Peyer's patch (tissue), 4 donors: ENCODE measurements around the gene TBL1XR1. TPM values are rescaled to one million over a fixed set of nuclear protein-coding genes. Genes with fewer than 3 reads are reported as not detected.

Experiments used
- DNase-seq, 3 donors: peaks; one replicate each; pipeline ENCODE4 v3.0.0-alpha.2; 2017 to 2019
- H3K27ac ChIP-seq, 4 donors: fragments of 200-600 bp; sonication (generic); one replicate each; pipeline ENCODE4 v1.5.1; 2016 to 2019
- H3K27me3 ChIP-seq, 2 donors: fragments of 200-600 bp; sonication (generic); one replicate each; pipeline ENCODE4 v1.5.1; 2019
- H3K36me3 ChIP-seq, 3 donors: fragments of 200-600 bp; sonication (generic); one replicate each; pipeline ENCODE4 v1.5.1; 2016 to 2019
- H3K4me1 ChIP-seq, 4 donors: fragments of 200-600 bp; sonication (generic); one replicate each; pipeline ENCODE4 v1.5.1; 2016 to 2019
- H3K4me3 ChIP-seq, 4 donors: fragments of 200-600 bp; sonication (generic); 1 replicate in 3 of 4; 2 replicates in 1 of 4; pipeline ENCODE4 v1.5.1; 2016 to 2019; ENCODE audit warnings: mild to moderate bottlenecking in 1 of 4
- H3K9me3 ChIP-seq, 4 donors: fragments of 200-600 bp; sonication (generic); one replicate each; pipeline ENCODE4 v1.5.1; 2016 to 2019; ENCODE audit warnings: mild to moderate bottlenecking in 1 of 4
- POLR2A ChIP-seq, 2 donors: fragments of 450-650 bp; IDR thresholded peaks; one replicate each; pipeline ENCODE4 v1.5.1; 2017; ENCODE audit warnings: antibody characterized with exemption in 2 of 2, mild to moderate bottlenecking in 2 of 2, moderate library complexity in 2 of 2
- total RNA-seq, 4 donors: library from RNA; depleted of rRNA; stranded (reverse); fragments of >200 nt; gene quantifications; one replicate each; pipeline ENCODE4 v1.1.0, GENCODE V29; 2016
- TF ChIP-seq, protein P1 (sequence below), 6 experiments: fragments of 450-650 bp in 4 of 6; fragments of 200-600 bp in 2 of 6; sonication (generic) in 1 of 6; IDR thresholded peaks; one replicate each; pipeline ENCODE4 v1.5.1; 2017 to 2019; ENCODE audit warnings: antibody characterized with exemption in 6 of 6, mild to moderate bottlenecking in 3 of 6, moderate library complexity in 1 of 6

The TBL1XR1 gene
- total RNA-seq, 4 donors from 2014 or later = 40.7 to 81.7 (median 69.4) TPM

DNA sequence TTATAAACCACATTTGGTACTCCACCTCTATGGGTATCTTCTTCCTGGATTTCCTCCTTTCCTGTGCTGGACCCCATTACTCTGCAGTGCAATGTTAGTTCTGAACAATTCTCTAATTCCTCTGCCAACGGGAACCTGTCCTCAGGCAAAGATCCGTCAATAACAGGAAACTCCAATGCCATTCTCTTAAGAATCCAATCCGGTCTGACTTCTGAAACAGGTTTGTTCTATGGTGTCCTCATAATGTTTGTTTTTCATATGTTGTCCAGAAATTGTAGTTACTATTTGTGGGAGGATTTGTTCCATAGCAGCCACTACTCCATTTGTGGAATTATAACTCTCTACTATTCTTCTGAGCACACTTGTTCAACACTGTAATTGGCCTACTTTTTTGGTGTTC, 112.7 kb downstream of the TBL1XR1 start:
- H3K4me3 ChIP-seq = no peak overlapping the region
- H3K4me1 ChIP-seq = peaks cover 0 to 13% (median 0%) of the 10 kb centered on the region in 4 donors
- H3K27me3 ChIP-seq = no peaks in the 10 kb centered on the region
- no peaks in the 10 kb centered on the region for H3K9me3 ChIP-seq
- DNase-seq = no peak
- no peaks in the 10 kb centered on the region for H3K36me3 ChIP-seq
- H3K27ac ChIP-seq = no peak overlapping the region
- TF ChIP-seq, protein P1, sequence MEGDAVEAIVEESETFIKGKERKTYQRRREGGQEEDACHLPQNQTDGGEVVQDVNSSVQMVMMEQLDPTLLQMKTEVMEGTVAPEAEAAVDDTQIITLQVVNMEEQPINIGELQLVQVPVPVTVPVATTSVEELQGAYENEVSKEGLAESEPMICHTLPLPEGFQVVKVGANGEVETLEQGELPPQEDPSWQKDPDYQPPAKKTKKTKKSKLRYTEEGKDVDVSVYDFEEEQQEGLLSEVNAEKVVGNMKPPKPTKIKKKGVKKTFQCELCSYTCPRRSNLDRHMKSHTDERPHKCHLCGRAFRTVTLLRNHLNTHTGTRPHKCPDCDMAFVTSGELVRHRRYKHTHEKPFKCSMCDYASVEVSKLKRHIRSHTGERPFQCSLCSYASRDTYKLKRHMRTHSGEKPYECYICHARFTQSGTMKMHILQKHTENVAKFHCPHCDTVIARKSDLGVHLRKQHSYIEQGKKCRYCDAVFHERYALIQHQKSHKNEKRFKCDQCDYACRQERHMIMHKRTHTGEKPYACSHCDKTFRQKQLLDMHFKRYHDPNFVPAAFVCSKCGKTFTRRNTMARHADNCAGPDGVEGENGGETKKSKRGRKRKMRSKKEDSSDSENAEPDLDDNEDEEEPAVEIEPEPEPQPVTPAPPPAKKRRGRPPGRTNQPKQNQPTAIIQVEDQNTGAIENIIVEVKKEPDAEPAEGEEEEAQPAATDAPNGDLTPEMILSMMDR (IDR thresholded peaks at IDR 0.05) = no peak
- no peak for TF ChIP-seq POLR2A (IDR thresholded peaks at IDR 0.05)

DNA sequence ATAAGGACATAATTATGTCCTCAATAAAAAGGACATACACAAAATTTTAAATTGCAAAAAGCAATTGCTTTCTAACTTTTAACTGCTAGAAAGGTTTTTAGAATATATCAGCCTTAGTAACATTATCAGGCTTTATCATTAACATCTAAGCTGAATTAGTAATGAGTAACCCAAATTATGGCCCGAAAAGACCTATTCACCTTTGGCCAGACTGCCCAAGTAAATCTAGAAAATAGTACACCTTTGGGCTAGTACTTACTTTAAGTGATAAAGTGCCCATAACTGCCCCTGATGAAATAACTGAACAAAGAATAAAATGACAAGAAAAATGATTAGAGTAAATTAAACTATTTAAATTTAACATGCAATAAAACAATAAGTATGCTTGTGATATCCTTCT, 117.2 kb downstream of the TBL1XR1 start:
- no peak for TF ChIP-seq POLR2A (IDR thresholded peaks at IDR 0.05)
- TF ChIP-seq, protein P1 (IDR thresholded peaks at IDR 0.05) = no peak
- Histone ChIP-seq H3K27ac (no peak overlapping the region), H3K9me3 (no peaks in the 10 kb centered on the region), H3K27me3 (no peaks in the 10 kb centered on the region), H3K4me1 (peaks cover 0 to 9% (median 0%) of the 10 kb centered on the region in 4 donors), H3K36me3 (peaks cover 0 to 3% (median 0%) of the 10 kb centered on the region in 3 donors), H3K4me3 (no peak overlapping the region)
- no peak for DNase-seq

DNA sequence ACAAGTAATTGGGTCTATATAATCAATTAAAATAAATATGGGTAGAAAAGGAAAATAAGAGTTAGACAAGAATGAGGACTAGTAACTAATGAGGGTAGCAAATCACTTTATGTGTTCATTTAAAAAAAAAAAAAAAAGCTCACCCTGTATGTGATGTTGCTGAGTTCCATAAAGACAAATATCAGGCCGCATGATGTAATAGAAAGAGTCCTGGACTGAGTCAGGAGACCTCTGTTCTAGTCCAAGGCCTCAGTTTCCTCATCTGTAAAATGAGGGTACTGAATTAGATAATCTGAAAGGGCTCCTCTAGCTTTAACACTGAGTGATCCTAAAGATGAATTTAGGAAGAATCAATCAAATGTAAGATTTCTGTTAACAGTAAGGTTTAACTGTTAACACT, 117.6 kb downstream of the TBL1XR1 start:
- peaks cover 0 to 9% (median 0%) of the 10 kb centered on the region in 4 donors for H3K4me1 ChIP-seq
- no peak overlapping the region for H3K27ac ChIP-seq
- TF ChIP-seq, protein P1 (IDR thresholded peaks at IDR 0.05) = no peak
- TF ChIP-seq POLR2A (IDR thresholded peaks at IDR 0.05) = no peak
- no peak overlapping the region for H3K4me3 ChIP-seq
- H3K27me3 ChIP-seq = no peaks in the 10 kb centered on the region
- peaks cover 0 to 3% (median 0%) of the 10 kb centered on the region in 3 donors for H3K36me3 ChIP-seq
- DNase-seq = no peak
- no peaks in the 10 kb centered on the region for H3K9me3 ChIP-seq

DNA sequence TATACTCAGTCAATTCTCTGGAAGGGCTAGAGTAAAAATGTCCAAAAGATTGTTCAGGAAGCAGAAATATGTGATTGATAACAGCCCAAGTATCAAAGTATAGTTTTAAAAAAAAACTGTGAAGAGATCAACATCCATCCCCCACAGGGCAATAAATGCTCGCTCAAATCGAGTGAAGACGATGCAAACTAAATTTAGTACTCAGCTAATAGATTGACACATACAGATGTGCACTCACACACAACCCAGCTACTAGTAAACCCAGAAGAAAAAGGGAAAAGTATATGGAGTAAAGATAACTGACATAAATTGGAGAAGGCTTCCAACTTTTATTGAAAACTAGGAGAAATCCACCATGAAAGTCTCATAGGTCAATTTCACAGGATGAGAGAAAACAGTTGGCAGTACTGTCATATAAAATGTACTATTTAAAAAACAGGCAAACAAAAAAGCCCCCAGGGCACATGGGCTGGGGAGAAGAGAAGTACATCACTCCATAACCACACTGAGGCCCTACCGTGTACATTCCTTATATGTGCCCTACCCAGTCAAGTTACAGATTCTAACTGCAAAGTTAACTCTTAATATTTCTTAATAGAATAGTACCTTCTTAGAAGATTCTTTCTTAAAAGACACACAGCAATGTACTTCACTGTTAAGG, 125.7 kb downstream of the TBL1XR1 start:
- no peaks in the 10 kb centered on the region for H3K9me3 ChIP-seq
- TF ChIP-seq, protein P1 (IDR thresholded peaks at IDR 0.05) = no peak
- no peak for TF ChIP-seq POLR2A (IDR thresholded peaks at IDR 0.05)
- no peaks in the 10 kb centered on the region for H3K27me3 ChIP-seq
- no peaks in the 10 kb centered on the region for H3K4me1 ChIP-seq
- H3K4me3 ChIP-seq = no peak overlapping the region
- H3K36me3 ChIP-seq = no peaks in the 10 kb centered on the region
- no peak for DNase-seq
- no peak overlapping the region for H3K27ac ChIP-seq

DNA sequence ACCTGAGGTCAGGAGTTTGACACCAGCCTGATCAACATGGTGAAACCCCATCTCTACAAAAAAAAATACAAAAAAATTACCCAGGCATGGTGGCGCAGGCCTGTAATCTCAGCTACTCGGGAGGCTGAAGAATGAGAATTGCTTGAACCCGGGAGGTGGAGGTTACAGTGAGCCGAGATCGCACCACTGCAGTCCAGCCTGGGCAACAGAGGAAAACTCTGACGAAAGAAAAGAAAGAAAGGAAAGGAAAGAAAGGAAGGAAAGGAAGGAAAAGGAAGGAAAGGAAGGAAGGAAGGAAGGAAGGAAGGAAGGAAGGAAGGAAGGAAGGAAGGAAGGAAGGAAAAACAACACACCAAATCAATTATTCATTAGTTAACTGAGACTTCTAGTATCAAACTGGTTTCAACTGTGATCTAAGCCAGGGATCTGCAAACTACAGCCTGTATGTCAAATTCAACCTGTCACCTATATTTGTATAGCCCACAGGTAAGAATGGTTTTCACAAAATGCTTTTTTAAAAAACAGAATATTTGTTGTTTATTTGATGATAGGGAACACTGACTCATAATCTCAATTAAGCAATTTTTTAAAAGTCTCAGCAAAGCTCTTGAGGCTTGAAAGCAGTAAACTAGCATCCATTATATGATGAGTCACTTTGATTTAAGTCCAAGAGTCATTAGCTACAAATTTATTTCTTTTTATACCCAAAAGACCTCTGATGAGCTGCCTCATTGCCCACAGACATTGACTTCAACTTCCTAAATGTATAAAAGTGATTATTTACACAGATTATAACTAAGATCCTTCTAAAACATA, 127.6 kb downstream of the TBL1XR1 start:
- no peaks in the 10 kb centered on the region for H3K9me3 ChIP-seq
- no peak for DNase-seq
- TF ChIP-seq, protein P1 (IDR thresholded peaks at IDR 0.05) = no peak
- TF ChIP-seq POLR2A (IDR thresholded peaks at IDR 0.05) = no peak
- no peaks in the 10 kb centered on the region for H3K4me1 ChIP-seq
- H3K36me3 ChIP-seq = no peaks in the 10 kb centered on the region
- H3K27me3 ChIP-seq = no peaks in the 10 kb centered on the region
- no peak overlapping the region for H3K4me3 ChIP-seq
- H3K27ac ChIP-seq = no peak overlapping the region
